Measurements from ENCODE around the gene WASF3.

The WASF3 gene

GRCh38 chr13:26705536-26705935 lies 148.1 kb downstream of the WASF3 start:
- no peaks in the 10 kb centered on the region for H3K4me1 Mint-ChIP-seq
- H3K4me3 Mint-ChIP-seq = no peak overlapping the region
- H3K27me3 Mint-ChIP-seq (ENCODE audit: low read depth) = peaks cover 19% of the 10 kb centered on the region
- no peak for TF ChIP-seq CTCF (IDR thresholded peaks at IDR 0.05; ENCODE audit: unreplicated experiment in 3 of 3)
- no peaks in the 10 kb centered on the region for H3K36me3 Mint-ChIP-seq (ENCODE audit: low read depth)
- no peak overlapping the region for H3K27ac Mint-ChIP-seq
- H3K9me3 Mint-ChIP-seq = no peaks in the 10 kb centered on the region

GRCh38 chr13:26706381-26706780 lies 148.9 kb downstream of the WASF3 start:
- Mint-ChIP-seq H3K27me3 (ENCODE audit: low read depth) (peaks cover 23% of the 10 kb centered on the region), H3K27ac (no peak overlapping the region), H3K9me3 (no peaks in the 10 kb centered on the region), H3K4me3 (no peak overlapping the region), H3K4me1 (no peaks in the 10 kb centered on the region), H3K36me3 (ENCODE audit: low read depth) (no peaks in the 10 kb centered on the region)
- no peak for TF ChIP-seq CTCF (IDR thresholded peaks at IDR 0.05; ENCODE audit: unreplicated experiment in 3 of 3)

GRCh38 chr13:26707122-26708006 lies 149.9 kb downstream of the WASF3 start:
- Mint-ChIP-seq H3K9me3 (peaks cover under 1% of the 10 kb centered on the region), H3K27ac (no peak overlapping the region), H3K4me3 (no peak overlapping the region), H3K27me3 (ENCODE audit: low read depth) (peaks cover 23% of the 10 kb centered on the region), H3K4me1 (no peaks in the 10 kb centered on the region), H3K36me3 (ENCODE audit: low read depth) (no peaks in the 10 kb centered on the region)
- peak; percentile 65 to 68 (median 66) for TF ChIP-seq CTCF (IDR thresholded peaks at IDR 0.05; ENCODE audit: unreplicated experiment in 3 of 3)

- TF ChIP-seq CTCF (IDR thresholded peaks at IDR 0.05; ENCODE audit: unreplicated experiment in 3 of 3) = no peak
- no peaks in the 10 kb centered on the region for H3K36me3 Mint-ChIP-seq (ENCODE audit: low read depth)
- no peak overlapping the region for H3K27ac Mint-ChIP-seq
- H3K4me1 Mint-ChIP-seq = no peaks in the 10 kb centered on the region
- H3K4me3 Mint-ChIP-seq = no peak overlapping the region
- H3K9me3 Mint-ChIP-seq = peaks cover 7% of the 10 kb centered on the region
- peaks cover 23% of the 10 kb centered on the region for H3K27me3 Mint-ChIP-seq (ENCODE audit: low read depth)
Observed at GRCh38 chr13:26708007-26708297, 150.5 kb downstream of the WASF3 start.

- Mint-ChIP-seq H3K36me3 (ENCODE audit: low read depth) (no peaks in the 10 kb centered on the region), H3K4me3 (no peak overlapping the region), H3K4me1 (no peaks in the 10 kb centered on the region), H3K9me3 (peaks cover 7% of the 10 kb centered on the region), H3K27ac (no peak overlapping the region), H3K27me3 (ENCODE audit: low read depth) (peaks cover 23% of the 10 kb centered on the region)
- no peak for TF ChIP-seq CTCF (IDR thresholded peaks at IDR 0.05; ENCODE audit: unreplicated experiment in 3 of 3)
Observed at GRCh38 chr13:26709461-26709860, 152.0 kb downstream of the WASF3 start.

GRCh38 chr13:26710166-26710565 lies 152.7 kb downstream of the WASF3 start:
- Mint-ChIP-seq H3K4me1 (no peaks in the 10 kb centered on the region), H3K27me3 (ENCODE audit: low read depth) (peaks cover 23% of the 10 kb centered on the region), H3K27ac (no peak overlapping the region), H3K9me3 (peaks cover 7% of the 10 kb centered on the region), H3K4me3 (no peak overlapping the region), H3K36me3 (ENCODE audit: low read depth) (no peaks in the 10 kb centered on the region)
- no peak for TF ChIP-seq CTCF (IDR thresholded peaks at IDR 0.05; ENCODE audit: unreplicated experiment in 3 of 3)

Measured in nephron (organoid).